Liver (tissue), 9 donors: ENCODE data around the gene IMPDH2. TPM values are rescaled to one million over a fixed set of nuclear protein-coding genes. Genes with fewer than 3 reads are reported as not detected.

Experiments used
- DNase-seq: peaks from one replicate; pipeline ENCODE4 v3.0.0-alpha.2; 2017; ENCODE audit warnings: low spot score
- H3K27ac ChIP-seq, 2 donors: one replicate each; pipeline ENCODE4 v1.7.0; 2013; ENCODE audit warnings: inconsistent platforms in 2 of 2, low read length in 2 of 2, control low read depth in 1 of 2, low read depth in 1 of 2, mild to moderate bottlenecking in 1 of 2
- H3K27me3 ChIP-seq, 4 donors: one replicate each; pipeline versions ENCODE4 v1.6.1 to v1.7.0; 2013; ENCODE audit warnings: low read length in 3 of 4, inconsistent platforms in 1 of 4, mild to moderate bottlenecking in 1 of 4, moderate library complexity in 1 of 4; ENCODE audit not compliant: control insufficient read depth in 4 of 4, insufficient read depth in 4 of 4
- H3K36me3 ChIP-seq, 4 donors: one replicate each; pipeline versions ENCODE4 v1.6.1 to v1.7.0; 2013; ENCODE audit warnings: low read length in 3 of 4, mild to moderate bottlenecking in 3 of 4, low read depth in 1 of 4, moderate library complexity in 1 of 4; ENCODE audit not compliant: control insufficient read depth in 4 of 4, insufficient read depth in 3 of 4
- H3K4me1 ChIP-seq, 4 donors: one replicate each; pipeline versions ENCODE4 v1.6.1 to v1.7.0; 2013; ENCODE audit warnings: low read length in 3 of 4, mild to moderate bottlenecking in 3 of 4, moderate library complexity in 1 of 4; ENCODE audit not compliant: control insufficient read depth in 4 of 4, insufficient read depth in 4 of 4
- H3K4me3 ChIP-seq, 3 donors: one replicate each; pipeline versions ENCODE4 v1.6.1 to v1.7.0; 2013; ENCODE audit warnings: low read length in 3 of 3, control low read depth in 1 of 3, low read depth in 1 of 3, mild to moderate bottlenecking in 1 of 3
- H3K9ac ChIP-seq, 2 donors: one replicate each; pipeline ENCODE4 v1.7.0; 2013; ENCODE audit warnings: low read length in 2 of 2, mild to moderate bottlenecking in 2 of 2, moderate library complexity in 2 of 2, control low read depth in 1 of 2, low read depth in 1 of 2
- H3K9me3 ChIP-seq, 4 donors: one replicate each; pipeline versions ENCODE4 v1.6.1 to v1.7.0; 2013; ENCODE audit warnings: low read length in 3 of 4; ENCODE audit not compliant: control insufficient read depth in 4 of 4
- ATF3 ChIP-seq: IDR thresholded peaks from 2 replicates; pipeline ENCODE4 v1.6.1; 2016; ENCODE audit warnings: antibody characterized with exemption
- CTCF ChIP-seq: fragments of 150-350 bp; IDR thresholded peaks from 2 replicates; pipeline ENCODE4 v1.5.1; 2017; ENCODE audit warnings: improper control_type of control experiment, low read depth, low read length; ENCODE audit not compliant: missing input control
- EGR1 ChIP-seq, 2 donors: IDR thresholded peaks; 2 replicates each; pipeline ENCODE4 v1.6.1; 2016 to 2018; ENCODE audit warnings: antibody characterized with exemption in 2 of 2, low read depth in 2 of 2
- FOXA1 ChIP-seq: IDR thresholded peaks from 2 replicates; pipeline ENCODE4 v1.6.1; 2016; ENCODE audit warnings: antibody characterized with exemption
- FOXA2 ChIP-seq: IDR thresholded peaks from 2 replicates; pipeline ENCODE4 v1.6.1; 2016; ENCODE audit warnings: antibody characterized with exemption
- GABPA ChIP-seq, 2 donors: IDR thresholded peaks in 1 of 2; conservative IDR thresholded peaks in 1 of 2; 2 replicates each; pipeline ENCODE4 v1.6.1; 2016; ENCODE audit warnings: antibody characterized with exemption in 2 of 2, mild to moderate bottlenecking in 1 of 2, moderate library complexity in 1 of 2
- HNF4A ChIP-seq, 2 donors: conservative IDR thresholded peaks; 2 replicates each; pipeline ENCODE4 v1.6.1; 2016; ENCODE audit warnings: antibody characterized with exemption in 2 of 2, mild to moderate bottlenecking in 2 of 2
- HNF4G ChIP-seq: IDR thresholded peaks from 2 replicates; pipeline ENCODE4 v1.6.1; 2016; ENCODE audit warnings: antibody characterized with exemption
- JUND ChIP-seq, 2 donors: IDR thresholded peaks; 2 replicates each; pipeline ENCODE4 v1.6.1; 2016; ENCODE audit warnings: antibody characterized with exemption in 2 of 2
- MAX ChIP-seq: IDR thresholded peaks from 2 replicates; pipeline ENCODE4 v1.6.1; 2016; ENCODE audit warnings: antibody characterized with exemption
- NR2F2 ChIP-seq: IDR thresholded peaks from 2 replicates; pipeline ENCODE4 v1.6.1; 2016; ENCODE audit warnings: antibody characterized with exemption
- RAD21 ChIP-seq, 2 donors: IDR thresholded peaks; 2 replicates each; pipeline ENCODE4 v1.6.1; 2016; ENCODE audit warnings: antibody characterized with exemption in 2 of 2, mild to moderate bottlenecking in 2 of 2
- REST ChIP-seq: IDR thresholded peaks from 2 replicates; pipeline ENCODE4 v1.6.1; 2016; ENCODE audit warnings: antibody characterized with exemption, mild to moderate bottlenecking
- RXRA ChIP-seq, 2 donors: IDR thresholded peaks; 2 replicates each; pipeline ENCODE4 v1.6.1; 2017 to 2018; ENCODE audit warnings: antibody characterized with exemption in 2 of 2, mild to moderate bottlenecking in 1 of 2
- SP1 ChIP-seq: IDR thresholded peaks from 2 replicates; pipeline ENCODE4 v1.6.1; 2018; ENCODE audit warnings: antibody characterized with exemption, mild to moderate bottlenecking
- TAF1 ChIP-seq: conservative IDR thresholded peaks from 2 replicates; pipeline ENCODE4 v1.6.1; 2016; ENCODE audit warnings: antibody characterized with exemption, mild to moderate bottlenecking
- YY1 ChIP-seq: IDR thresholded peaks from 2 replicates; pipeline ENCODE4 v1.6.1; 2016; ENCODE audit warnings: antibody characterized with exemption, mild to moderate bottlenecking
- WGBS: extraction: QIAGEN DNeasy Blood & Tissue Kit; methylation state at CpG from one replicate; pipeline ENCODE4 v1.1.7; 2013; 5-methylcytosine and 5-hydroxymethylcytosine counted together
- polyA plus RNA-seq, 2 donors: library from polyadenylated mRNA; stranded (reverse) in 1 of 2; unstranded in 1 of 2; fragments of 200-250 nt in 1 of 2; fragments of >200 nt in 1 of 2; fragmentation: Nextera tagmentation in 1 of 2; extraction: Ambion mirVana in 1 of 2; gene quantifications; one replicate each; pipeline versions ENCODE4 v1.2.1 to v1.2.3, GENCODE V29; 2013 to 2015
- total RNA-seq, 2 donors: library from RNA; depleted of rRNA; stranded (reverse); fragments of >200 nt; gene quantifications; one replicate each; pipeline ENCODE4 v1.2.3, GENCODE V29; 2014
- TF ChIP-seq, protein P1 (sequence below): IDR thresholded peaks from 2 replicates; pipeline ENCODE4 v1.6.1; 2016; ENCODE audit warnings: antibody characterized with exemption
- donor health status: healthy.
- donor health status: healthy.
- donor health status: healthy.
- donor health status: healthy.
- donor health status: healthy.

IMPDH2 gene
- total and polyA plus RNA-seq, 4 donors = 20.9 to 182 (median 39.7) TPM

DNA sequence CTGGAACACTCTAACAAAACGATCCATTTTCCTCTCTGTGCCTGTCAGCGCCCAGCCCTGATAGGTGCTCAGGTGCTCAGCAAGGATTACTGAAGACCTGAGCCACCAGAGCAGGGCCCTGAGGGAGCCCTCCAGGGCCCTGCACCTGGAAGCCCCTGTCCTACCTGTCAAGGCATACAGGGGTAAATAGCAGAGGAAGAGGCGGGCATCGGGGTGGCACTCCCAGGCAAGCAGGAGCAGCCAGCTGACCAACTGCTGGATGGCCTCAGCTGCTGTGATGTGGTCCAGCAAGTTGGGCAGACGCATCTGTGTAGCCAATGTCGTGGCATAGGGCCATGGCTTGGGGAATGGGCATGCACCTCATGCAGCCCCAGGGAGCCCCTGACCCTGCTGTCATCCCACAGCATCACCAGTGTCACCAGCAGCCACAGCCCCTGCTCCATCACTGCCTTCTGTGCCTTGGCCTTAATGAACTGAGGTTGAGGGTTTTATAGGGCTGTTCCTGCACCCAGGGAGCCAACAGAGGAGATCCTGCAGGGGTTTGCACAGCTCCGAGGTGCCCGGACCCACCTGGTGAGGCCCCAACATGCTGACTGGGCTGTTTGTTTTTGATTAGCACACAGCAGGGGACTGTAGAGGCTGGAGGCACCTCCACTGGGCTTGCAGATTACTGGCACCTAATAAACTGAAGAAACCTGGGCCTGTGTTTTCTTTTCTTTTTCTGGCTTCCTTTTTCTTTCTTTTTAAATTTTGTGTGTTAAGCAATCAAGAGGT lies 29.9 kb downstream of the IMPDH2 start:
- no peak for DNase-seq
- TF ChIP-seq GABPA (IDR thresholded peaks at IDR 0.05 in 1 of 2, conservative IDR thresholded peaks at IDR 0.05 in 1 of 2) (no peak), RAD21 (IDR thresholded peaks at IDR 0.05) (no peak), FOXA2 (no peak), CTCF (no peak), SP1 (no peak), REST (no peak), TAF1 (no peak), MAX (no peak), FOXA1 (no peak), RXRA (IDR thresholded peaks at IDR 0.05) (no peak), EGR1 (IDR thresholded peaks at IDR 0.05; ENCODE audit: low read depth in 2 of 2) (no peak), HNF4G (no peak), HNF4A (conservative IDR thresholded peaks at IDR 0.05) (no peak), YY1 (no peak), ATF3 (no peak), NR2F2 (no peak), JUND (IDR thresholded peaks at IDR 0.05) (no peak)
- TF ChIP-seq, protein P1, sequence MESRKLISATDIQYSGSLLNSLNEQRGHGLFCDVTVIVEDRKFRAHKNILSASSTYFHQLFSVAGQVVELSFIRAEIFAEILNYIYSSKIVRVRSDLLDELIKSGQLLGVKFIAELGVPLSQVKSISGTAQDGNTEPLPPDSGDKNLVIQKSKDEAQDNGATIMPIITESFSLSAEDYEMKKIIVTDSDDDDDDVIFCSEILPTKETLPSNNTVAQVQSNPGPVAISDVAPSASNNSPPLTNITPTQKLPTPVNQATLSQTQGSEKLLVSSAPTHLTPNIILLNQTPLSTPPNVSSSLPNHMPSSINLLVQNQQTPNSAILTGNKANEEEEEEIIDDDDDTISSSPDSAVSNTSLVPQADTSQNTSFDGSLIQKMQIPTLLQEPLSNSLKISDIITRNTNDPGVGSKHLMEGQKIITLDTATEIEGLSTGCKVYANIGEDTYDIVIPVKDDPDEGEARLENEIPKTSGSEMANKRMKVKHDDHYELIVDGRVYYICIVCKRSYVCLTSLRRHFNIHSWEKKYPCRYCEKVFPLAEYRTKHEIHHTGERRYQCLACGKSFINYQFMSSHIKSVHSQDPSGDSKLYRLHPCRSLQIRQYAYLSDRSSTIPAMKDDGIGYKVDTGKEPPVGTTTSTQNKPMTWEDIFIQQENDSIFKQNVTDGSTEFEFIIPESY = no peak
- Histone ChIP-seq H3K9me3 (no peaks in the 10 kb centered on the region), H3K4me1 (peaks cover 0 to 3% (median under 1%) of the 10 kb centered on the region in 4 donors), H3K4me3 (no peak overlapping the region), H3K27ac (no peak overlapping the region), H3K9ac (no peak overlapping the region), H3K36me3 (peaks cover 0 to 4% (median 0%) of the 10 kb centered on the region in 4 donors), H3K27me3 (no peaks in the 10 kb centered on the region)
- WGBS = 91% methylated on average over 8 of the region's 8 CpGs
